ENCODE results near the gene GCA. TPM values are rescaled to one million over a fixed set of nuclear protein-coding genes. Genes with fewer than 3 reads are reported as not detected.

Gene GCA
- total and polyA plus RNA-seq, 2 of the 13 experiments (the other 11 are each of a cell fraction or from before 2014, with no cell fraction given), result 42.0 to 48.3 TPM

DNA sequence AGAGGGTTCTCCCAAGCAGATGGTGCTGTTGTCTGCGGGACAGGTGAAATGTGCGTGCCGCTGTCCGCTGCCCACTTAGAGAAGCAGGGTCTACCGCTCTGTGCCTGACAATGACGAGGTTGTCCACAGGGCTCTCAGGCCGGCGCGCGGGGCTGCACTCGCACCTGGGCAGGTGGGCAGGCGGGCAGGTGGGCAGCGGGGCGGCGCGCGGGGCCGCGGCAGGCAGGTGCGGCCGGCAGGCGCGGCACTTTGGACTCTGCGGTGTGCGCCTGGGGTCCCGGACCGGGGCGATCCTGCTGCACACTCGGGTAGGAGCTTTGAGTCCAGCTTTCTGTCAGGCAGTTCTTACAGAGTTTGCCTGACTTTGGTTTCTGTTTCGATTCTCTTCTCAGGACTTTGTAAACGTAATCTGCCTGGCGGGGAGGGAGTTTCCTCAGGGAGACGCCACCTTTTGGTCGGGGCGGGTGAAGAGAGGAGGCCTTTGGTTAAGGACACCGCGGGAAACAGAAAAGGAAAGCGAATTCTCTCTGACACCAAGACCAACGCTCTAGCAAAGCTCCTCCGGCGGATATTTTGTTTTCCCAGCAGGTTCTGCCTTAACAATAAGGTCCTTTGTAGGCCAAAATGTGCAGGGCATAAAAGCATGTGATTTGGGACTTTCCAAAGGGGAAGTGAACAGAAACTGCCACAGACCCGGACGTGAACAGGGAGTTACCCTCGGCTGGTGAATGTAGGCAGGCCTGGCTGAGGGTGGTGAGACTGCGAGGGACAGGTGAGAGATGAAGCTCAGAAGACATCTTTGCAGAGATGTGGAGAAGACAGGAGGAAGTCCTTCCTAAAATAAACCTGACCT, 25.4 kb upstream of the GCA start, which contains the start of gene IFIH1 (continued):
- TF ChIP-seq, protein P1, sequence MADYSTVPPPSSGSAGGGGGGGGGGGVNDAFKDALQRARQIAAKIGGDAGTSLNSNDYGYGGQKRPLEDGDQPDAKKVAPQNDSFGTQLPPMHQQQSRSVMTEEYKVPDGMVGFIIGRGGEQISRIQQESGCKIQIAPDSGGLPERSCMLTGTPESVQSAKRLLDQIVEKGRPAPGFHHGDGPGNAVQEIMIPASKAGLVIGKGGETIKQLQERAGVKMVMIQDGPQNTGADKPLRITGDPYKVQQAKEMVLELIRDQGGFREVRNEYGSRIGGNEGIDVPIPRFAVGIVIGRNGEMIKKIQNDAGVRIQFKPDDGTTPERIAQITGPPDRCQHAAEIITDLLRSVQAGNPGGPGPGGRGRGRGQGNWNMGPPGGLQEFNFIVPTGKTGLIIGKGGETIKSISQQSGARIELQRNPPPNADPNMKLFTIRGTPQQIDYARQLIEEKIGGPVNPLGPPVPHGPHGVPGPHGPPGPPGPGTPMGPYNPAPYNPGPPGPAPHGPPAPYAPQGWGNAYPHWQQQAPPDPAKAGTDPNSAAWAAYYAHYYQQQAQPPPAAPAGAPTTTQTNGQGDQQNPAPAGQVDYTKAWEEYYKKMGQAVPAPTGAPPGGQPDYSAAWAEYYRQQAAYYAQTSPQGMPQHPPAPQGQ (CRISPR knock-in tag; IDR thresholded peaks at IDR 0.05; ENCODE audit: borderline replicate concordance), result no peak
- TF ChIP-seq, protein P2, sequence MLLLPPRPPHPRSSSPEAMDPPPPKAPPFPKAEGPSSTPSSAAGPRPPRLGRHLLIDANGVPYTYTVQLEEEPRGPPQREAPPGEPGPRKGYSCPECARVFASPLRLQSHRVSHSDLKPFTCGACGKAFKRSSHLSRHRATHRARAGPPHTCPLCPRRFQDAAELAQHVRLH (CRISPR knock-in tag; IDR thresholded peaks at IDR 0.05; ENCODE audit: borderline replicate concordance, low read depth), result peak; percentile 48; the same call in 1 of the 2 replicates
- TF ChIP-seq ZNF792 (CRISPR knock-in tag; IDR thresholded peaks at IDR 0.05), result no peak; the same call in 1 of the 2 replicates
- TF ChIP-seq ZMAT3 (CRISPR knock-in tag; conservative IDR thresholded peaks at IDR 0.05), result no peak; the same call in 1 of the 2 replicates
- no peak for TF ChIP-seq ZNF781 (CRISPR knock-in tag; IDR thresholded peaks at IDR 0.05; ENCODE audit: borderline replicate concordance, not compliant biosample characterization)
- TF ChIP-seq, protein P3, sequence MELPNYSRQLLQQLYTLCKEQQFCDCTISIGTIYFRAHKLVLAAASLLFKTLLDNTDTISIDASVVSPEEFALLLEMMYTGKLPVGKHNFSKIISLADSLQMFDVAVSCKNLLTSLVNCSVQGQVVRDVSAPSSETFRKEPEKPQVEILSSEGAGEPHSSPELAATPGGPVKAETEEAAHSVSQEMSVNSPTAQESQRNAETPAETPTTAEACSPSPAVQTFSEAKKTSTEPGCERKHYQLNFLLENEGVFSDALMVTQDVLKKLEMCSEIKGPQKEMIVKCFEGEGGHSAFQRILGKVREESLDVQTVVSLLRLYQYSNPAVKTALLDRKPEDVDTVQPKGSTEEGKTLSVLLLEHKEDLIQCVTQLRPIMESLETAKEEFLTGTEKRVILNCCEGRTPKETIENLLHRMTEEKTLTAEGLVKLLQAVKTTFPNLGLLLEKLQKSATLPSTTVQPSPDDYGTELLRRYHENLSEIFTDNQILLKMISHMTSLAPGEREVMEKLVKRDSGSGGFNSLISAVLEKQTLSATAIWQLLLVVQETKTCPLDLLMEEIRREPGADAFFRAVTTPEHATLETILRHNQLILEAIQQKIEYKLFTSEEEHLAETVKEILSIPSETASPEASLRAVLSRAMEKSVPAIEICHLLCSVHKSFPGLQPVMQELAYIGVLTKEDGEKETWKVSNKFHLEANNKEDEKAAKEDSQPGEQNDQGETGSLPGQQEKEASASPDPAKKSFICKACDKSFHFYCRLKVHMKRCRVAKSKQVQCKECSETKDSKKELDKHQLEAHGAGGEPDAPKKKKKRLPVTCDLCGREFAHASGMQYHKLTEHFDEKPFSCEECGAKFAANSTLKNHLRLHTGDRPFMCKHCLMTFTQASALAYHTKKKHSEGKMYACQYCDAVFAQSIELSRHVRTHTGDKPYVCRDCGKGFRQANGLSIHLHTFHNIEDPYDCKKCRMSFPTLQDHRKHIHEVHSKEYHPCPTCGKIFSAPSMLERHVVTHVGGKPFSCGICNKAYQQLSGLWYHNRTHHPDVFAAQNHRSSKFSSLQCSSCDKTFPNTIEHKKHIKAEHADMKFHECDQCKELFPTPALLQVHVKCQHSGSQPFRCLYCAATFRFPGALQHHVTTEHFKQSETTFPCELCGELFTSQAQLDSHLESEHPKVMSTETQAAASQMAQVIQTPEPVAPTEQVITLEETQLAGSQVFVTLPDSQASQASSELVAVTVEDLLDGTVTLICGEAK (IDR thresholded peaks at IDR 0.05), result no peak
- TF ChIP-seq, protein P3 (CRISPR knock-in tag; IDR thresholded peaks at IDR 0.05), result peak; percentile 33
- peak; percentile 18; the same call in 1 of the 2 replicates for TF ChIP-seq HOXA3 (CRISPR knock-in tag; IDR thresholded peaks at IDR 0.05)
- no peak for TF ChIP-seq GABPA (IDR thresholded peaks at IDR 0.05; ENCODE audit: low read depth, low read length)
- TF ChIP-seq GABPA (CRISPR knock-in tag; IDR thresholded peaks at IDR 0.05; ENCODE audit: low read depth), result 0 out of 2 replicates have a peak, but pooled peaks have one; percentile 16
- no peak; the same call in 1 of the 2 replicates for TF ChIP-seq ZNF33B (CRISPR knock-in tag; IDR thresholded peaks at IDR 0.05)
- peak; percentile 65 for TF ChIP-seq HDAC1 (CRISPR knock-in tag; IDR thresholded peaks at IDR 0.05)
- TF ChIP-seq ZKSCAN5 (CRISPR knock-in tag; IDR thresholded peaks at IDR 0.05), result no peak
- TF ChIP-seq, protein P4, sequence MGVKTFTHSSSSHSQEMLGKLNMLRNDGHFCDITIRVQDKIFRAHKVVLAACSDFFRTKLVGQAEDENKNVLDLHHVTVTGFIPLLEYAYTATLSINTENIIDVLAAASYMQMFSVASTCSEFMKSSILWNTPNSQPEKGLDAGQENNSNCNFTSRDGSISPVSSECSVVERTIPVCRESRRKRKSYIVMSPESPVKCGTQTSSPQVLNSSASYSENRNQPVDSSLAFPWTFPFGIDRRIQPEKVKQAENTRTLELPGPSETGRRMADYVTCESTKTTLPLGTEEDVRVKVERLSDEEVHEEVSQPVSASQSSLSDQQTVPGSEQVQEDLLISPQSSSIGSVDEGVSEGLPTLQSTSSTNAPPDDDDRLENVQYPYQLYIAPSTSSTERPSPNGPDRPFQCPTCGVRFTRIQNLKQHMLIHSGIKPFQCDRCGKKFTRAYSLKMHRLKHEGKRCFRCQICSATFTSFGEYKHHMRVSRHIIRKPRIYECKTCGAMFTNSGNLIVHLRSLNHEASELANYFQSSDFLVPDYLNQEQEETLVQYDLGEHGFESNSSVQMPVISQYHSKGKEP (CRISPR knock-in tag; IDR thresholded peaks at IDR 0.05), result no peak
- 0 out of 2 replicates have a peak, but pooled peaks have one; percentile 42 for TF ChIP-seq ZFP82 (CRISPR knock-in tag; IDR thresholded peaks at IDR 0.05; ENCODE audit: borderline replicate concordance)
